Measurements from ENCODE around the gene C1QTNF3. TPM values are rescaled to one million over a fixed set of nuclear protein-coding genes. Genes with fewer than 3 reads are reported as not detected.

C1QTNF3 gene
- total and polyA plus RNA-seq, 2 experiments from 2014 or later, result 1.7 to 2.0 TPM

DNA sequence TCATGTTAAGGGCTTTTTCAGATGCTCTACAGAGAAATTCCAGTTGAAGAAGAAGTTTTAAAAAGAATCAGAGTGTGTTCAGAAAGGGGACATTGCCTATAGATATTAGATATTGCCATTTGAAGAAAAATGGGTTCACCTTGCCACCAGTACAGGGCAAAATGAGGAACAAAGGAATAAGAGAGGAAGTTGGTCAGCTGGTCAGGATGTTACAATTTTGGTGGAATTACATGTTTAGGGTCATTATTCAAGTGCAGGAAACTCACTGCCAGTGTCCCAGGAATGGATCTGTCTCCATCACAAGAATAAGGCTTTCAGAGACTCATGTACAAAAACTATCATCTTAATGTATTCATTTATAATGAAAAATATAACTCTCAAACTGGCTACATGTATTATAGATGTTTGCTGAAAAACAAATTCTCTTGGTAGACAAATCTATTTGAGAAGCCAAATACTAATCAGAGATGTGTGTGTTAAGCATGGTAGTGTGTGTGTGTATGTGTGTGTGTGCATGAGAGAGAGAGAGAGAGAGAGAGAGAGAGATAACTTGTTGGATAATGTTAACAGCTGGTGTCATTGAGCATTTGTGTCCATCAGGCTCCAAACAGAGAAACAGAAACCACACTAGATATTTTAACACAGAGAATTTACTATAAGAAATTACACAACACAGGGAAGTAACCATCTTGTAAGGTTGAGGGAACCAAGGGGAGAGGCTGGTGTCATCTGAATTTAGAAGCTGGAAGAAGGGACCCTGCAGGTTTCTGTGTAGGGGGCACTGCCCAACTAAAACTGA lies 5.0 kb upstream of the C1QTNF3 start:
- H3K27me3 Mint-ChIP-seq (ENCODE audit: insufficient read depth, low read depth, poor library complexity), result no peaks in the 10 kb centered on the region
- Histone ChIP-seq H3K4me2 (no peak overlapping the region), H3K27me3 (ENCODE audit: insufficient read depth) (no peaks in the 10 kb centered on the region), H4K20me1 (replicated peaks; ENCODE audit: insufficient read depth) (no peaks in the 10 kb centered on the region), H3K9me2 (ENCODE audit: insufficient read depth) (peaks cover 8% of the 10 kb centered on the region; the same call in 1 of the 2 replicates), H3K79me2 (replicated peaks; ENCODE audit: insufficient read depth) (no peaks in the 10 kb centered on the region), H3K4me1 (ENCODE audit: insufficient read depth) (no peaks in the 10 kb centered on the region), H3K36me3 (ENCODE audit: insufficient read depth) (peaks cover 13% of the 10 kb centered on the region; the same call in 1 of the 2 replicates), H2AFZ (no peak overlapping the region), H3K4me3 (no peak overlapping the region), H3K27ac (ENCODE audit: low read depth) (no peak overlapping the region), H3F3A (replicated peaks; ENCODE audit: low read depth) (no peaks in the 10 kb centered on the region)
- TF ChIP-seq EZH2 (IDR thresholded peaks at IDR 0.05; ENCODE audit: low read depth, unreplicated experiment) (no peak), CREB1 (CRISPR knock-in tag; IDR thresholded peaks at IDR 0.05; ENCODE audit: low read depth) (no peak)
- H3K36me3 Mint-ChIP-seq (ENCODE audit: low read depth), result no peaks in the 10 kb centered on the region
- no peaks in the 10 kb centered on the region for H3K9me3 Mint-ChIP-seq
- H3K4me1 Mint-ChIP-seq, result peaks cover 3% of the 10 kb centered on the region; the same call in 1 of the 3 replicates
- ATAC-seq, result no peak
- H3K27ac Mint-ChIP-seq, result no peak overlapping the region
- no peak for DNase-seq (ENCODE audit: low spot score)
- H3K4me3 Mint-ChIP-seq, result no peak overlapping the region

- no peak overlapping the region; the same call in 1 of the 2 replicates for H3K4me2 ChIP-seq
- H3F3A ChIP-seq (replicated peaks; ENCODE audit: low read depth), result no peaks in the 10 kb centered on the region
- DNase-seq (ENCODE audit: low spot score) (no peak), ATAC-seq (no peak)
- Mint-ChIP-seq H3K27me3 (ENCODE audit: insufficient read depth, low read depth, poor library complexity) (peaks cover 2% of the 10 kb centered on the region), H3K36me3 (ENCODE audit: low read depth) (no peaks in the 10 kb centered on the region), H3K27ac (no peak overlapping the region), H3K4me3 (no peak overlapping the region), H3K4me1 (peaks cover 3% of the 10 kb centered on the region; the same call in 1 of the 3 replicates), H3K9me3 (no peaks in the 10 kb centered on the region)
- no peaks in the 10 kb centered on the region for H4K20me1 ChIP-seq (replicated peaks; ENCODE audit: insufficient read depth)
- H3K27me3 ChIP-seq (ENCODE audit: insufficient read depth), result no peaks in the 10 kb centered on the region
- no peak overlapping the region for H2AFZ ChIP-seq
- no peak overlapping the region for H3K4me3 ChIP-seq
- H3K79me2 ChIP-seq (replicated peaks; ENCODE audit: insufficient read depth), result no peaks in the 10 kb centered on the region
- no peaks in the 10 kb centered on the region for H3K4me1 ChIP-seq (ENCODE audit: insufficient read depth)
- peaks cover 13% of the 10 kb centered on the region; the same call in 1 of the 2 replicates for H3K36me3 ChIP-seq (ENCODE audit: insufficient read depth)
- H3K9me2 ChIP-seq (ENCODE audit: insufficient read depth), result peaks cover 8% of the 10 kb centered on the region; the same call in 1 of the 2 replicates
- TF ChIP-seq, protein P1, sequence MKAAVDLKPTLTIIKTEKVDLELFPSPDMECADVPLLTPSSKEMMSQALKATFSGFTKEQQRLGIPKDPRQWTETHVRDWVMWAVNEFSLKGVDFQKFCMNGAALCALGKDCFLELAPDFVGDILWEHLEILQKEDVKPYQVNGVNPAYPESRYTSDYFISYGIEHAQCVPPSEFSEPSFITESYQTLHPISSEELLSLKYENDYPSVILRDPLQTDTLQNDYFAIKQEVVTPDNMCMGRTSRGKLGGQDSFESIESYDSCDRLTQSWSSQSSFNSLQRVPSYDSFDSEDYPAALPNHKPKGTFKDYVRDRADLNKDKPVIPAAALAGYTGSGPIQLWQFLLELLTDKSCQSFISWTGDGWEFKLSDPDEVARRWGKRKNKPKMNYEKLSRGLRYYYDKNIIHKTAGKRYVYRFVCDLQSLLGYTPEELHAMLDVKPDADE (IDR thresholded peaks at IDR 0.05), result no peak
- H3K27ac ChIP-seq (ENCODE audit: low read depth), result no peak overlapping the region
Observed at GRCh38 chr5:34047143-34047542, 4.1 kb upstream of the C1QTNF3 start.

GRCh38 chr5:34045996-34046395 lies 3.0 kb upstream of the C1QTNF3 start:
- H3K79me2 ChIP-seq (replicated peaks; ENCODE audit: insufficient read depth), result no peaks in the 10 kb centered on the region
- H3K4me1 Mint-ChIP-seq, result peaks cover 3% of the 10 kb centered on the region; the same call in 1 of the 3 replicates
- H3K27me3 Mint-ChIP-seq (ENCODE audit: insufficient read depth, low read depth, poor library complexity), result peaks cover 2% of the 10 kb centered on the region
- no peaks in the 10 kb centered on the region for H3K36me3 Mint-ChIP-seq (ENCODE audit: low read depth)
- H2AFZ ChIP-seq, result no peak overlapping the region
- H3K27ac Mint-ChIP-seq, result no peak overlapping the region
- ATAC-seq, result no peak
- no peaks in the 10 kb centered on the region for H3K4me1 ChIP-seq (ENCODE audit: insufficient read depth)
- no peaks in the 10 kb centered on the region for H3F3A ChIP-seq (replicated peaks; ENCODE audit: low read depth)
- peaks cover 11% of the 10 kb centered on the region; the same call in 1 of the 2 replicates for H3K9me2 ChIP-seq (ENCODE audit: insufficient read depth)
- H3K4me3 Mint-ChIP-seq, result no peak overlapping the region
- H4K20me1 ChIP-seq (replicated peaks; ENCODE audit: insufficient read depth), result no peaks in the 10 kb centered on the region
- DNase-seq (ENCODE audit: low spot score), result no peak
- no peaks in the 10 kb centered on the region for H3K9me3 Mint-ChIP-seq
- H3K27me3 ChIP-seq (ENCODE audit: insufficient read depth), result no peaks in the 10 kb centered on the region
- no peak overlapping the region for H3K27ac ChIP-seq (ENCODE audit: low read depth)
- H3K36me3 ChIP-seq (ENCODE audit: insufficient read depth), result peaks cover 9% of the 10 kb centered on the region; the same call in 1 of the 2 replicates
- no peak overlapping the region for H3K4me2 ChIP-seq
- no peak overlapping the region for H3K4me3 ChIP-seq
- TF ChIP-seq, protein P1 (IDR thresholded peaks at IDR 0.05), result no peak
- TF ChIP-seq ZNF331 (CRISPR knock-in tag; IDR thresholded peaks at IDR 0.05; ENCODE audit: low read depth) (no peak), EZH2phosphoT487 (IDR thresholded peaks at IDR 0.05; ENCODE audit: unreplicated experiment) (no peak), POLR2AphosphoS5 (IDR thresholded peaks at IDR 0.05; ENCODE audit: low read depth) (no peak), CREB1 (CRISPR knock-in tag; IDR thresholded peaks at IDR 0.05; ENCODE audit: low read depth) (no peak), STAT1 (IDR thresholded peaks at IDR 0.05; ENCODE audit: unreplicated experiment) (no peak)
- TF ChIP-seq, protein P2, sequence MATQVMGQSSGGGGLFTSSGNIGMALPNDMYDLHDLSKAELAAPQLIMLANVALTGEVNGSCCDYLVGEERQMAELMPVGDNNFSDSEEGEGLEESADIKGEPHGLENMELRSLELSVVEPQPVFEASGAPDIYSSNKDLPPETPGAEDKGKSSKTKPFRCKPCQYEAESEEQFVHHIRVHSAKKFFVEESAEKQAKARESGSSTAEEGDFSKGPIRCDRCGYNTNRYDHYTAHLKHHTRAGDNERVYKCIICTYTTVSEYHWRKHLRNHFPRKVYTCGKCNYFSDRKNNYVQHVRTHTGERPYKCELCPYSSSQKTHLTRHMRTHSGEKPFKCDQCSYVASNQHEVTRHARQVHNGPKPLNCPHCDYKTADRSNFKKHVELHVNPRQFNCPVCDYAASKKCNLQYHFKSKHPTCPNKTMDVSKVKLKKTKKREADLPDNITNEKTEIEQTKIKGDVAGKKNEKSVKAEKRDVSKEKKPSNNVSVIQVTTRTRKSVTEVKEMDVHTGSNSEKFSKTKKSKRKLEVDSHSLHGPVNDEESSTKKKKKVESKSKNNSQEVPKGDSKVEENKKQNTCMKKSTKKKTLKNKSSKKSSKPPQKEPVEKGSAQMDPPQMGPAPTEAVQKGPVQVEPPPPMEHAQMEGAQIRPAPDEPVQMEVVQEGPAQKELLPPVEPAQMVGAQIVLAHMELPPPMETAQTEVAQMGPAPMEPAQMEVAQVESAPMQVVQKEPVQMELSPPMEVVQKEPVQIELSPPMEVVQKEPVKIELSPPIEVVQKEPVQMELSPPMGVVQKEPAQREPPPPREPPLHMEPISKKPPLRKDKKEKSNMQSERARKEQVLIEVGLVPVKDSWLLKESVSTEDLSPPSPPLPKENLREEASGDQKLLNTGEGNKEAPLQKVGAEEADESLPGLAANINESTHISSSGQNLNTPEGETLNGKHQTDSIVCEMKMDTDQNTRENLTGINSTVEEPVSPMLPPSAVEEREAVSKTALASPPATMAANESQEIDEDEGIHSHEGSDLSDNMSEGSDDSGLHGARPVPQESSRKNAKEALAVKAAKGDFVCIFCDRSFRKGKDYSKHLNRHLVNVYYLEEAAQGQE (IDR thresholded peaks at IDR 0.05; ENCODE audit: unreplicated experiment), result no peak
- TF ChIP-seq, protein P3, sequence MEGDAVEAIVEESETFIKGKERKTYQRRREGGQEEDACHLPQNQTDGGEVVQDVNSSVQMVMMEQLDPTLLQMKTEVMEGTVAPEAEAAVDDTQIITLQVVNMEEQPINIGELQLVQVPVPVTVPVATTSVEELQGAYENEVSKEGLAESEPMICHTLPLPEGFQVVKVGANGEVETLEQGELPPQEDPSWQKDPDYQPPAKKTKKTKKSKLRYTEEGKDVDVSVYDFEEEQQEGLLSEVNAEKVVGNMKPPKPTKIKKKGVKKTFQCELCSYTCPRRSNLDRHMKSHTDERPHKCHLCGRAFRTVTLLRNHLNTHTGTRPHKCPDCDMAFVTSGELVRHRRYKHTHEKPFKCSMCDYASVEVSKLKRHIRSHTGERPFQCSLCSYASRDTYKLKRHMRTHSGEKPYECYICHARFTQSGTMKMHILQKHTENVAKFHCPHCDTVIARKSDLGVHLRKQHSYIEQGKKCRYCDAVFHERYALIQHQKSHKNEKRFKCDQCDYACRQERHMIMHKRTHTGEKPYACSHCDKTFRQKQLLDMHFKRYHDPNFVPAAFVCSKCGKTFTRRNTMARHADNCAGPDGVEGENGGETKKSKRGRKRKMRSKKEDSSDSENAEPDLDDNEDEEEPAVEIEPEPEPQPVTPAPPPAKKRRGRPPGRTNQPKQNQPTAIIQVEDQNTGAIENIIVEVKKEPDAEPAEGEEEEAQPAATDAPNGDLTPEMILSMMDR (conservative IDR thresholded peaks at IDR 0.05; ENCODE audit: low read depth in 2 of 2), result no peak

All from GM23338 (cell line).